ENCODE measurements around the gene FOXO3. TPM values are rescaled to one million over a fixed set of nuclear protein-coding genes. Genes with fewer than 3 reads are reported as not detected.

The FOXO3 gene
- total and polyA plus RNA-seq, 2 experiments from 2014 or later = 20.2 to 20.8 TPM

DNA sequence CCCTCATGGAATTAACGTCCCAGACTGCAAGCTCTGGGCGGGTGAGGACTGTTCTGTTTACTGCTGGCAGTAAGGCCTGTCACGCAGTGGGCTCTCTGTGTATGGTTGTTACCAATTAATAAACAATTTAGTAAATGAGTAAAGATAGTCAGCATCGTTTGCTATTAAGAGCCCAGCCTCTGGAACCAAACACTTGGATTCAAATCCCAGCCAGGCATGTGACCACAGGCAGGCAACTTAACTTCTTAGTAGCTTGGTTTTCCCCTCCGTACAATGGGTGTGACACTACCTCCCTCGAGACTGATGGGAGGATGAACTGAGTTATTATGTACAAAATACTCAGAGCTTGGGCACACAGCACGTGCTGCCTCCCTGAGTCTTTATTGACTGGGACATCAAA is 149.8 kb downstream of the FOXO3 start:
- DNase-seq (ENCODE audit: low read depth in 1 of 2, low spot score in 1 of 2) = no peak
- H3K27me3 ChIP-seq = no peaks in the 10 kb centered on the region
- H3K9me3 ChIP-seq (ENCODE audit: low read depth) = no peaks in the 10 kb centered on the region
- H3K27ac ChIP-seq = peak overlapping the region; percentile 71
- peaks cover 43% of the 10 kb centered on the region for H3K4me1 ChIP-seq (ENCODE audit: low read depth)
- no peaks in the 10 kb centered on the region for H3K36me3 ChIP-seq
- TF ChIP-seq, protein P1, sequence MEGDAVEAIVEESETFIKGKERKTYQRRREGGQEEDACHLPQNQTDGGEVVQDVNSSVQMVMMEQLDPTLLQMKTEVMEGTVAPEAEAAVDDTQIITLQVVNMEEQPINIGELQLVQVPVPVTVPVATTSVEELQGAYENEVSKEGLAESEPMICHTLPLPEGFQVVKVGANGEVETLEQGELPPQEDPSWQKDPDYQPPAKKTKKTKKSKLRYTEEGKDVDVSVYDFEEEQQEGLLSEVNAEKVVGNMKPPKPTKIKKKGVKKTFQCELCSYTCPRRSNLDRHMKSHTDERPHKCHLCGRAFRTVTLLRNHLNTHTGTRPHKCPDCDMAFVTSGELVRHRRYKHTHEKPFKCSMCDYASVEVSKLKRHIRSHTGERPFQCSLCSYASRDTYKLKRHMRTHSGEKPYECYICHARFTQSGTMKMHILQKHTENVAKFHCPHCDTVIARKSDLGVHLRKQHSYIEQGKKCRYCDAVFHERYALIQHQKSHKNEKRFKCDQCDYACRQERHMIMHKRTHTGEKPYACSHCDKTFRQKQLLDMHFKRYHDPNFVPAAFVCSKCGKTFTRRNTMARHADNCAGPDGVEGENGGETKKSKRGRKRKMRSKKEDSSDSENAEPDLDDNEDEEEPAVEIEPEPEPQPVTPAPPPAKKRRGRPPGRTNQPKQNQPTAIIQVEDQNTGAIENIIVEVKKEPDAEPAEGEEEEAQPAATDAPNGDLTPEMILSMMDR (IDR thresholded peaks at IDR 0.05; ENCODE audit: low read depth, low read length) = no peak
- no peak overlapping the region for H3K4me3 ChIP-seq

DNA sequence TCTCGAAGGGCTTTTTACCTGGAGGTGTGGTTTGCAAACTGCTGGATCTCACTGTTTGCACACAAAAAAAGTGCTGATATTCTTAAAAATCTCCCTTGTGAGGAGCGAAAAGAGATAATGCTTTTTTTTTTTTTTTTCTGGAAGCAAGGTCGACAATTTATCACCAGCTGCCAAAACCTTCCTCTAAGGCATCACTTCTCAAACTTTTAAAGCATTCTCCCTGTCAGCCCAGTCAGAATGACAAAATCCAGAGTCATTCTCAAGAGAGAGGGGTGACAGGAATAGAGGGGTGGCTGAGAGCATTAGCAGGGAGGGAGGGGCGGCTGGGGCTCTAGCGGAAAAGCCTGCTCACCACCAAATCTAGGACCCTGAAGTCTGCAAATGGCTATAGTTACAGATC is 150.4 kb downstream of the FOXO3 start:
- H3K4me1 ChIP-seq (ENCODE audit: low read depth) = peaks cover 43% of the 10 kb centered on the region
- TF ChIP-seq, protein P1 (IDR thresholded peaks at IDR 0.05; ENCODE audit: low read depth, low read length) = no peak
- no peaks in the 10 kb centered on the region for H3K9me3 ChIP-seq (ENCODE audit: low read depth)
- H3K4me3 ChIP-seq = no peak overlapping the region
- no peaks in the 10 kb centered on the region for H3K36me3 ChIP-seq
- peak overlapping the region; percentile 71 for H3K27ac ChIP-seq
- peak in 1 of 2 donors; percentile 84 for DNase-seq (ENCODE audit: low read depth in 1 of 2, low spot score in 1 of 2)
- no peaks in the 10 kb centered on the region for H3K27me3 ChIP-seq

DNA sequence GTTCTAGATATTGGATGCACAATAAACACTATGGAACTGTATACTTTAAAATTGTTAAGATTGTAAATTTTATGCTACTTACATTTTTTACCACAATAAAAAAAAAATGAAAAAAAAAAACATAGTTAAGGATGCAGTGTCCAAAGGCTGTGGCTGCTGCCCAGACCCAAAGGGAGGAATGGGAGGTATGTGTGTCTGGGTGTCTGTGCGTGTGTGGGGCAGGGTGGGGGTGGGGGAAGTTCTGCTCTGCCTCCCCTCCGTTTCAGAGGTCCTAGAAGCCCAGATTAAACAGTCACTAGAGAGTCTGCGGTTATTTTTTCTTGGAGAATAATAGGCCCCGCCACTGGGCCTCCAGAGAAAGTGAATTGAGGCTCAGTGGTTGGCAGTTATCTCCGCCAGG is 151.1 kb downstream of the FOXO3 start:
- Histone ChIP-seq H3K27ac (peak overlapping the region; percentile 69), H3K27me3 (no peaks in the 10 kb centered on the region), H3K36me3 (no peaks in the 10 kb centered on the region), H3K4me1 (ENCODE audit: low read depth) (peaks cover 51% of the 10 kb centered on the region), H3K9me3 (ENCODE audit: low read depth) (no peaks in the 10 kb centered on the region), H3K4me3 (no peak overlapping the region)
- TF ChIP-seq, protein P1 (IDR thresholded peaks at IDR 0.05; ENCODE audit: low read depth, low read length) = no peak
- DNase-seq (ENCODE audit: low read depth in 1 of 2, low spot score in 1 of 2) = peak in 1 of 2 donors; percentile 54

DNA sequence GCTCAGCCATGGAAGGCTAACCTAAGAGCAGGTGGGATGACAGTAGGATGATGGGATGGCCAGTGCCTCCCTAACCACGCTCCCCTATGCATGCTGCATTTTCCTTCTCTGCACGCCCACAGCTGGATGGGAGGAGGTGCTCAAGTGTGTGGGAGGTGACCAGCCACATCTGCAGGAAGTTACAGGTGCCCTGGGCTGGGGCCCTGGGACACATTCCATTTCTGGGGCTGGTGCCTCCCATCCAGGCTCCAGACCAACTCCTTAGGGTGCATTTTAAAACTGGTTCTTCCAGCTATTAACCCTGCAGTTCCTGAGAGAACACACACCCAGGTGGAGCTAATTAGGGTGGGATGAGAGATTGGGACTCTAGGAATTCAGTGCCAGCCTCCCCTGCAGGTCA is 152.2 kb downstream of the FOXO3 start:
- H3K36me3 ChIP-seq = no peaks in the 10 kb centered on the region
- TF ChIP-seq, protein P1 (IDR thresholded peaks at IDR 0.05; ENCODE audit: low read depth, low read length) = no peak
- no peaks in the 10 kb centered on the region for H3K9me3 ChIP-seq (ENCODE audit: low read depth)
- H3K4me1 ChIP-seq (ENCODE audit: low read depth) = peaks cover 56% of the 10 kb centered on the region
- no peak overlapping the region for H3K27ac ChIP-seq
- no peak for DNase-seq (ENCODE audit: low read depth in 1 of 2, low spot score in 1 of 2)
- H3K4me3 ChIP-seq = no peak overlapping the region
- no peaks in the 10 kb centered on the region for H3K27me3 ChIP-seq

DNA sequence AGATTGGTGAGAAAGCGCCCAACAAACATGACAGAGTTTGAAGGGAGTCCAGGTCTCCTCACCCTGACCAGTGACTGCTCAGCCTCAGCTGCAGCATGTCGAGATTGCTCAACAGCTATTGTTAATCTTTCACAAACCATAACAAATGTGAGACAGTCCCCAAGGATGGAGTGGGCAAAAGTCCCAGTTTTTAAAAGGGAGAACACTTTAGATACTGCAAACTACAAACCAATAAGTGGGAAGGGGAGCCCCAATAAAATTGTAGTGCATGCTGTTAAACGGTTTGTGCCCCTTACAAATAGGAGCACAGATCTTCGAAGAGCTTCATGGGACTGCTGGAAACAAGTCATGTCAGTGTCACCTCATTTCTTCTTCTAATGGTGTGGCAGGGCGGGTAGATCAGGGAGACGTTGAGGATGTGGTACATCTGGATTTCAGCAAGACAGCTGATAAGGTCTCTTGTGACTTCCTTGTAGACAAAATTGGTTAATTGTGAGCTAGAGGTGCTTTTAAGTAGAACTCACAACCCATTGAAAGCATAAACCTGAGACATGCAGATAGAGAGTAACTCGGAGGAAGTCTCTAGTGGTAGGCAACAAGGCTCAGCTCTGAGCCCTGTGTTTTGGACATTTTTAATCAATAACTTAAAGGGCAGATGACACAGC is 153.5 kb downstream of the FOXO3 start:
- Histone ChIP-seq H3K27ac (no peak overlapping the region), H3K9me3 (ENCODE audit: low read depth) (no peaks in the 10 kb centered on the region), H3K4me3 (no peak overlapping the region), H3K4me1 (ENCODE audit: low read depth) (peaks cover 56% of the 10 kb centered on the region), H3K27me3 (no peaks in the 10 kb centered on the region), H3K36me3 (no peaks in the 10 kb centered on the region)
- DNase-seq (ENCODE audit: low read depth in 1 of 2, low spot score in 1 of 2) = peak in 1 of 2 donors; percentile 80
- TF ChIP-seq, protein P1 (IDR thresholded peaks at IDR 0.05; ENCODE audit: low read depth, low read length) = no peak

All from cardiac muscle cell (in vitro differentiated cells and primary cell).